GM19023 (cell line): ENCODE data around the gene TTLL9.

Source experiments
- ATAC-seq: cut with Tn5 transposase; IDR thresholded peaks from one replicate; pipeline ENCODE4 v1.9.1; 2021; ENCODE audit warnings: mild to moderate bottlenecking, moderate library complexity; ENCODE audit not compliant: unreplicated experiment

TTLL9 gene

GRCh38 chr20:31936420-31936819 lies 66.0 kb downstream of the TTLL9 start:
- ATAC-seq = no peak

GRCh38 chr20:31937820-31938219 lies 67.4 kb downstream of the TTLL9 start:
- ATAC-seq = no peak

- no peak for ATAC-seq
Observed at GRCh38 chr20:31939661-31940060, 69.2 kb downstream of the TTLL9 start.

DNA sequence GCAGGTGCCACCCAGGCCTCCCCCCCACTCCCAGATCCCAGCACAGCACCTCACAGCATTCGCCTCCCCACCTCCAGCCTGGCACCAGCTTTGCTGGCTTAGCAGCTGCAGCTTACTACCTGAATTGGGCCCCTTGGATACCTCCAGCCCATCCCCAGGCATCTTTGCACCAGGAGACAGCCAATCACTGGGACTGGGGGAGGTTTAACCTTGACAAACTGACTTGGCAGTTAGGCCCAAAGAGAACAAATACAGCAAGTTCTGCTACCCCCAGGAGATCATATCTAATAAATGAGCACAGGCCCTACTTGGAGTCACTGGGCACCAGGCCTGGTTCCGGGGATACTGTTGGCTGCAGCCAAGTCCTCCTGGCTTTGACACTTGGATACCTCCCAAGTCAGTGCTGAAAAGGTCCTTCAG lies 72.6 kb downstream of the TTLL9 start:
- ATAC-seq = no peak

DNA sequence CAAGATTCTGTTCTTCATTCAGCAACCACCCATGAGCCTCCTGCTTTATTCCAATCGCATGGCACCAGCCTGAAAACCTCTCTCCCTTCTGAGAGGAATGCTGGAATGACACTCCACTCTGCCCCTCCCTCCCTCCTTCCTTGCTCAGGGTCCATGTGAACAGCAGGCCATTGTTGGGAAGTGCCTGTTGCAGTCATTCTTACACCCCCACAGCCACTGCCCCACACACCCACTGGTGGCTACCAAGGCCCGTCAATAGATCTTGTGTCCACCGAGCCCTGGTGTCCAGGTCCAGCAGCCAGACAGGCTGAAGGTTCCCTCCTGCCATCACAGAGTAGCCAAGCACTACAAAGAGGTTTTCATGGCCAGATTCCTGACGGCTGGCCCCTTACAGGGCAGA lies 74.9 kb downstream of the TTLL9 start:
- ATAC-seq = no peak

- ATAC-seq = no peak
Observed at GRCh38 chr20:31945785-31946184, 75.4 kb downstream of the TTLL9 start.

GRCh38 chr20:31948008-31948407 lies 77.6 kb downstream of the TTLL9 start:
- no peak for ATAC-seq

GRCh38 chr20:31949877-31950646 lies 79.6 kb downstream of the TTLL9 start:
- ATAC-seq = no peak

GRCh38 chr20:31951203-31951529 lies 80.7 kb downstream of the TTLL9 start:
- ATAC-seq = no peak

DNA sequence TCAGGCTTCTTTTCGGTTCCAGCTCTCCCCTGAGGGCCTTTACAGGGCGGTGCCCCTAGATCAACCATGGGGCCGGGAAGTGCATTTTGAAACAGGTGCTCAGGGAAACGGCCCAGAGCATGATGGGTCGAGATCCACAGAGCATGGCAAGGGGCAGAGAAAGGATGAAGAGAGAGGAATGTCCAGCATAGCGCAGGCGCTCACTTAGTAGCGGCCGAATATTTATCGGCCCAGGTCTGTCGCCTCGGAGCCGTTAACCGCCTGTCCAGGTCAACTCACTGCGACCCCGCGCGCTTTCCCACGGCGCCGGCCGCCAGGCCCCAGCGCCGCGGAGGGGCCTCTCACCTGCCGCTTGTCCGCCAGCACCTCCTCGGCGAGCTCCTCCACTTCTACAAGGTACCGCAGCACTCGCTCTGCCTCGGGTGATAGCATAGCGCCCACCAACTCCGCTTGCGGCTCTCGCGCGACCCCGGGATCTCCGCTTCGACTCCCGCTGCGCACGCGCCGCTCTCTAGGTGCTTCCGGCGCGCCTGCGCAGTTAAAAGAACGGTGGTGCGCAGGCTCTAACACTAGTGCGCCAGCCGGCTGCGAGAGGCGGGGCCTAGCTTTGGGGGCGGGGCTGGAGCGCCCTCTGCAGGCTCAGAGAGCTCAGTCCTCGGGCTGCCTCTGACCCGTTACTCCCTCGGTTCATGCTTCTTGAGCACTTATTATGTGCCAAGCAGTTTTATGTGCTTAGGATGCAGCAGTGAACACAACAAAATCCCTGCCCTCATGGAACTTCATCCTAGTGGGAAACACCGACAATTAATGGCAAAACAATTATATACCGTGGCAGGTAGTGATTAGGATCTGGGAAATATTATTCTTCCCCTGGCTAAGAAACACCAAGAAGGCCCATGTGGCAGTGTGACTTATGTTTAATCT lies 81.4 kb downstream of the TTLL9 start, which contains the start of gene PDRG1:
PDRG1 (minus strand) TSS at position 517 of the 924 bp plus-strand sequence; CDS start at position 432, 85 bp downstream.
- peak; percentile 96 for ATAC-seq

DNA sequence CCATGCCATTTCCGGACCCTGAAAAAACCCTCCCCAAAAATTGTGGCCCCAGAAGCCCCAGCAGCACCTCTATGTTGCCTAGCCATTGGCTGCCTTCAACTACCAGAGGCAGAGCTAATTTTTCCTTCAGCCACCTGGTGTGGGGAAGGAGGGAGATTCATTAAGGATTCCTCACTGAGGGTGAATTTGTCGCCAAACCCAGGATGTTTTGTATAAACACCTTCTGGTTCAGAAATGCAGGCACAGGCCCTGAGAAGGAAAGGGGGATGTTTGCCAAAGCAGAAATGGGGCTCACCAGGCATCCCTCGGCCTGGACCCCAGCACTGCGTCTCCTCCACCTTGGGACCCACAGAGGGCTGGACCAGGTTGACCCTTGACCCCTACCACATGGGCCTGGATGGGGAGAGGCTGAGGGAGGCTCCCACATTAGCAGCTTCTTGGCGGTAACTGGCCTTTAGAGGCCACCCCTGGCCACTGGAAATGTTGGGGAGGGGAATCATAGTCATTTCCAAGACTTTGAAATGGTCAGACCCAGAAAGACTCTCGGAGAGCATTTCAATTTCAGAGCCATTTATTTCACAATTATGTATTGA lies 83.2 kb downstream of the TTLL9 start:
- ATAC-seq = no peak

DNA sequence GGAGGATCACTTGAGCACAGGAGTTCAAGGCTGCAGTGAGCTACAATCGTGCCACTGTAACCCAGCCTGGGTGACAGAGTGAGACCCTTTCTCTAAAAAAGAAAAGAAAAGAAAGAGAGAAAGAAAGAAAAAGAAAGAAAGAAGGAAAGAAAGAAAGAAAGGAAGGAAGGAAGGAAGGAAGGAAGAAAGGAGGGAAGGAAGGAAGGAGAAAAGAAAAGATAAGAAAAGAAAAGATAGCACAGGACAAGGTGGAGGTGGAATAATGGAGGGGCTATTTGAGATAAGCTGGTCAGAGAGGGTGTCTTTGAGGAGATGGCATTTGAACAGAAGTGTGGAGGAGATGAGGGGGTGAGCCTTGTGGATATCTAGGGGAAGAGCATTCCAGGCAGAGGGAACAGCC lies 84.1 kb downstream of the TTLL9 start:
- no peak for ATAC-seq

DNA sequence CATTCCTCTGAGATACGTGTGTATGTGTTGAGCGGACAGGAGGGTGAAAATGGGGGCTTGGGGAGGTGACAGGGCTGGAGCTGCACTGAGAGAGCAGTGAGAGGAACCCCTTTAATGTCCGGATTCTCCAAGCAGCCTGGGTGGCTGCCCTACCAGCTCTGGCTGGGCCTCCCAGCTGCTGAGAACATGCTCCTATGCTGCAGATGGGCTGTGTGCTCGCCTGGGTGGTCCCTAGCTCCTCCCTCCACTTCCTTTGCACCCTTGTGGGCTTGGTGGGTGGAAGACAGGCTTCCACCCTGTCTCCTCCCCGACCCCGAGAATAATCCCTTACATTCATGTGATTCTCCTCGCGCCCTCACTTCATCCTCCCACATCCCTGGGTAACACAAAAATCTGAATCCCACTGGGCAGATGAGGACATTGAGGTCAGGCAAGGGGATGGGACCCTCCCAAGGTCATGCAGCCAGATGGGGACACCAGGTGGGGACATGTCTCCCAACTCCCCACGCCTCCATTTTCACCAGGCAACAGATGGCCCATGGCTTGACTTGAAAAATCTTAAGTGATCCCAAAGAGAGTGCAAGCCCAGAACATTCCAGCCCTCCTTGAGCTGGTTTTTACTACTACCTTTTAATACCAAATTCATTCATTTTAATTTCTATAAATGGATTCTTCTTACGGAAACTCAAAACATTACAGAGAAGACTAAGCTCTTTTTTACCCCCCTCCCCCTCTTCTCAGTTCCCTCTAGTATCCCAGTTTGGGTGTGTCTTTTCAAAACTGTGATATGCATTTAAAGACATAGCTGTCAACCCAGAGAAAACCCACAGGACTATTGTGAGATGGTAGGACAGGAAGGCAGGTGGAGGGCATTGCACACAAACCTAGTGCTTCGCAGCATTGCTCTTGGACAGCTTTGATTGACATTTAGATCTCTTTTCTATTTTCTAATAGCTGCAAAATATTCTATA lies 86.4 kb downstream of the TTLL9 start:
- no peak for ATAC-seq

GRCh38 chr20:31962761-31963160 lies 92.3 kb downstream of the TTLL9 start:
- no peak for ATAC-seq

DNA sequence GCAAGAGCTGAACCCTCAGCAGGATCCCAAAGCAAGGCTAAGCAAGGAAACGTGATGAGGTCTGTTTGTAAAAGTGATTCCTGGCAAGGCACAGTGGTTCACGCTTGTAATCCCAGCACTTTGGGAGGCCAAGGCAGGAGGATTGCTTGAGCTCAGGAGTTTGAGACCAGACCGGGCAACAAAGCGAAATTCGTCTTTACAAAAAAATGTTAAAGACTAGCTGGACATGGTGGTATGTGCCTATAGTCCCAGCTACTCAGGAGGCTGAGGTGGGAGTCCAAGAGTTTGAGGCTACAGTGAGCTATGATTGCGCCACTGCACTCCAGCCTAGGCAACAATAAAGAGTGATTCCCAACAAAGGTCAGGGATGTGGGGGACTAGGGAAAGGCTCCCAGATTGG lies 93.5 kb downstream of the TTLL9 start:
- ATAC-seq = no peak

DNA sequence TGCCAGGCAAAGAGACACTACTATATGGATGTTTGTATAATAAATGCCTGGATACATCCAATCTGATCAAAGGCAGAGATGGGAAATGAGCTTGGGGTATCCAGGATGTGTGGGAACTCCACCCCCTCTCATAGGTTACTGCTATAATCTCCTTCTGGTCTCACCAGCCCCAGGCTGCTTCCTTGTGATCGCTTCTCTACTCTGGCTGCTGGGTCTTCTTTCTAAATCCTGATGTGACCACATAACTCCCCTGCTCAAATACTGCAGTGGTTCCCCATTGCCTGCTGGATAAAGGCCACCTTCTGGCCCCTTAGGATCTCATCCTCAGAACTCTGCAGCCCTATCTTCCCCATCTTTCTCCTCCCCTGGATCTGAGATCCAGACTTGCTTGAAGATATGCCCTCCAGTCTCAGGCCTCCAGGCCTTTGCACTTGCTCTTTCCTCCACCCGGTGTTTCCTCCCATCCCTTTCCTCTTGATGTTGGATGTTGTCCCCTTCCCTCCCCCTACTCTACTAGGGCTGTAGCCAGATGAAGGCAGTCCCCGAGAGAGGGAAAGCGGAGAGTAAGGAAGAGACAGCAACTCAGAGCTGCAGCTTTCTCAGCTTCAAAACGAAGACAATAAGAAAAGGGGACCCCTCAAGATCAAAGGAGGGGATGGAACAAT lies 96.7 kb downstream of the TTLL9 start:
- ATAC-seq = no peak

DNA sequence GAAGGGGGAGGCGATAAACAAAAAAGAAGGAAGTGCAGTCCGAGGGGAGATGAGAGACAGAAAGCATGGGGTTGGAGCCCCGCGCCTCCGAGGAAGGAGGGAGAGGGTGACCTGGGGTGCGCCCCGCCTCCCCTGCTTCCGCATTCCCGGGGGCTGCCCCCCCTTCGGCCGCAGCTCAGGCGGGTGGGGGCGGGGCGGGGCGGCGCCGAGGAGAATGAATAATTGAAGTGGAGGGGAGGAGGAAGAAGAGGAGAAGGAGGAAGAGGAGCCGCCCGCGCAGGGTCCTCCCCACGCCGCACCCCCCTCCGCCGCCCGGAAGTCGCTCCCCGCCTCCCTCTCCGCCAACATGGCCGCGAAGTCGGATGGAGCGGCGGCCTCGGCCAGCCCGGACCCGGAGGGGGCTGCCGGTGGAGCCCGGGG lies 97.4 kb downstream of the TTLL9 start, which contains the start of gene XKR7:
XKR7 (plus strand) TSS at position 322 of the 420 bp plus-strand sequence; CDS start at position 347, 25 bp downstream.
- no peak for ATAC-seq

DNA sequence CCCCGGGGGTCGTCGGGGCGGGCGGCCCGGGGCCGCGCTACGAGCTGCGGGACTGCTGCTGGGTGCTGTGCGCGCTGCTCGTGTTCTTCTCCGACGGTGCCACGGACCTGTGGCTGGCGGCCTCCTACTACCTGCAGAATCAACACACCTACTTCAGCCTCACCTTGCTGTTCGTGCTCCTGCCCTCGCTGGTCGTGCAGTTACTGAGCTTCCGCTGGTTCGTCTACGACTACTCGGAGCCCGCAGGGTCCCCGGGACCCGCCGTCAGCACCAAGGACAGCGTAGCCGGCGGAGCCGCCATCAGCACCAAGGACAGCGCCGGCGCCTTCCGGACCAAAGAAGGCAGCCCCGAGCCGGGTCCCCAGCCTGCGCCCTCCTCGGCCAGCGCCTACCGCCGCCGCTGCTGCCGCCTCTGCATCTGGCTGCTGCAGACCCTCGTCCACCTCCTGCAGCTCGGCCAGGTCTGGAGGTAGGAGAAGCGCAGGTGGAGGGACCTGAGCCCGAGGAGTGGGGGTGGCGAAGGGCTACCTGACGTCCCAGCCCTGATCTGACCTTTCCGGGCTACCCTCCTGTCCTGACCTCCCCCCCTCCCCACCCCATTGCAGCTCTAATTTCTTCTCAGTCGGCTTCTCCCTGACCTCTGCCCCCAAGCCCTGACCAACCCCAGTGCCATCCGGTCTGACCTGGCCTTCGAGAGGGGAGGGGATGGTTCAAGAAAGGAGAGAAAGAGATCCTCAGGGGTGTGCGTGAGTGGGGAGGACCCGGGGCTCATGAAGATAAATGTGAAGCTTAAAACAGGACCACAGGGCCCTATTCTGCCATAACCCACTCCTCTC lies 98.1 kb downstream of the TTLL9 start:
- no peak for ATAC-seq

GRCh38 chr20:31969991-31970390 lies 99.6 kb downstream of the TTLL9 start:
- ATAC-seq = no peak
